NCI-H526 (cell line): ENCODE data around the gene HOXC10.

ENCODE experiments used
- DNase-seq, 2 experiments: peaks; one replicate each; lab custom pipeline; 2025; lab: John Stamatoyannopoulos, UW

Gene HOXC10

GRCh38 chr12:54003625-54004024 lies 18.7 kb downstream of the HOXC10 start:
- DNase-seq, result no peak

GRCh38 chr12:54004063-54004840 lies 19.3 kb downstream of the HOXC10 start:
- no peak for DNase-seq

DNA sequence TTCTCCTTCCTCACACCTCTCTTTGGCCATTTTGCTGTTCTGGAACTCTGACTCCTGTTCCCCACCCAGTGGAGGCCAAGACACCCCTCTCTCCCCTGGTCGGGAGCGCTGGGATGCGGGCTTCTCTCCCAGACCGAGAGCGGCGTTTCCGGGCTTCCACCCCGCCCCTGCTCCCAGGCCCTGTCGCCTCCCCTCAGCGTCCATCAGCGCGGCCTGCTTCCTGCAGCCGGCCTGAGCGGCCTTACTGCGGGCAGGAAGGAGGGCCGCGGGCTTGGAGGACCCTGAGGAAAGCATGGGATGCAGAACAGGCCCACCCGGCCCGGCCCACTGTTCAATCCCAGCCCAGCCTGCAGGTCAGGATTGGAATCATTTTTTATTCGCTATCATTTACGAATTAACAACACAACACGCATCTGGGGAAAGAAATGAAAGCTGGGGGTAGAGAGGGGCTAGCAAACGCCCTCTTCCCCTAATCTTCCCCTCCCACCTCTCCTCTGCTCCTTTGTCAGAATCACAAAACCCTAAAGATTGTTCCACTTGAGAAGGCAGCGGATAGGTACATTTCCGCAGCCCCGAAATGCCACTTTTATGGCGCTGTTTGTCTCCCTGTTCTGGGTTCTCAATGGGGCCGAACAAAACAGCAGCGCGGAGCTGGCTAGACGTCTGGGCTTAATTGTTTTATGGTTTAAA lies 20.0 kb downstream of the HOXC10 start:
- no peak for DNase-seq

DNA sequence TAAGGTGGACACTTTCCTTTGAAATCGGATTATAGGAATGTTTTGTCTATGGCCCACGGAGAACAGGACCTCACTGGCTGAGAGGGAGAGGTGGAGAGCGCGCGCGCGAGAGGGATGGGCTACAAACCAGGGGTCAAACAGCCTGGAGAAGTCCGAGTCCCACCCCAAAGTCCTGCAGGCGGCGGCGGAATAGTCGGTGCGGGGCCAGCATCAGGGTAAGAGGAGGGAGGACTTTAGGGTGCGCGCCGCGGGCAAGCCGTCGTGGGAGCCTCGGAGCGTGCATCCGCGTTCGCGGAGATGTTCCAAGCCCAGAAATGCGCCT lies 20.5 kb downstream of the HOXC10 start:
- DNase-seq, result no peak

DNA sequence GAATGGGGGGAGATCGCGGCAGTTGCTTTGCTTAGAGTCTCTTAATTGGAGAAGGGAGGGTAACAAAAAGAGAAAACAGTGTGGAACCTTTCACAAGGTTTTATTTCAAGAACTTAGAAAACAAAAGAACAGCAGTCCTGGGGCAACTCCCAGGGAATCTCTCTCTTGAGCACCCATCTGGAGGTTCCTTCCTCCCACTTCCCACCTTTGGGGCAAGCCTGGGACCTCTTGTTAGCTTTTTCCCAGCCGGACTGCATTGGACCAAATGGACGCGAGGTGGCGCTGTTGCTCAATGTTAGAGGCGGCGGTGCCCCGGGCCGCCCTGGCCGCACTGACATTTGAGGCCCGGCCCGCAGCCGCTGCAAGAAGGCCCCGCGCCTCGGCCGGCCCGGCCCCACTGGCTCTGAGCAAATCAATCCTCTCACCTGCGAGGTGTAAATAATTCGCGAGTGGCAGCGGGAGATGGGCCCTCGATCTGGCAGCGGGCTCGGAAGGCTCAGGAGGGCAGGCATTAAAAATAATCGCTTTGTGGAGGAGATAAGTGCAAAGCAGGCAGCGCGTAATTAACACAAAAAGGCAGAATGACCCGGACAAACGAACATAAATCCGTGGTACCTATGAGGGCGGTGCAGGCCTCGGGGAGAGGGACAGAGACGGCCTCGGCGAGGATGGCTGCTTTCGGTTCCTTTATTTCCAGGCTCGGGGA lies 21.1 kb downstream of the HOXC10 start:
- DNase-seq, result peak; percentile 92 to 97

DNA sequence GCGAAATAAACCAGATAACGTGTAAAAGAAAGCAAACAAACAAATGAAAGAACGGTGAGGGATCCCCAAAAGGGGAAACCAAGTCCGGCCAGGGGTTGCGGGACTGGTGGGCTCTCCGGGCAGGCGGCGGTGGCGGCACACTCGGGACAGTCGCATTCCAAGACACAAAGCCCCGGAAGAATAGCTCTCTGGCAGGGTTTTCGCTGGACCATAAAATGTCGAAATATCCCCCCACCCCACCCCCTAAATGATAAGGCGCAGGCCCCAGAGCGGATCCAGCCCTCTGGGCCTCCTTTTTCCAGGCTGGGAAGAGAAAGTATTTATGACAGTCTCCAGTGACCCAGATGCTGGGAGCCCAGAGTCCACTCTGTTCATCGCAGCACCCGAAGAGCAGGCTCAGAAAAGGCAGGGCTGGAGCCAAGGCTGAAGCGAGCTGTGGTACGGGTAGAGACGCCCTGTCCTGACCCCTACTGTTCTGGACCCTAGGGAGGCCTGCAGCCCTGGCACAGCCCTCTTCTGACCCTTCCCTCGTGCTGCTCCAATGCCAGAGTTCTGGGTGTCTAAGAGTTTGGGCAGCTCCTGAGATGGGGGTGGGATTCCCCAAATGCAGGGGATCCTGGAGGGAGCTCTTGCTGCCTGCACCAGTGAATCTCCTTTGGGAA lies 21.7 kb downstream of the HOXC10 start:
- DNase-seq, result no peak

- DNase-seq, result no peak
Measured at GRCh38 chr12:54007538-54008259, 22.8 kb downstream of the HOXC10 start.

DNA sequence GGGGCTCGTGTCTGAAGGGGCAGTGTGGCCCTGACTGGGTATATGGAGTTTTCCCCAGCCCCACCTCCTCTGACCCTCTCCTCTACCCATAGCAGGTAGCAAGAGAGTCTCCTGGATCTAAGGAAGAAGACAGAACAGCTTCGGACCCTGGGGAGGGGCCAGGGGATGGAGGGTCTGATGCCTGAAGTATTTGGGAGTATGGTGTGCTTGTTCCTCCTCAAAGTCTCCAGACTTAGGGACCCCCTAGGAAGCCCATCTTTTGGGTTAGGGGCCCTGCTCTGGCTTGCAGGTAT lies 23.3 kb downstream of the HOXC10 start:
- no peak for DNase-seq

DNA sequence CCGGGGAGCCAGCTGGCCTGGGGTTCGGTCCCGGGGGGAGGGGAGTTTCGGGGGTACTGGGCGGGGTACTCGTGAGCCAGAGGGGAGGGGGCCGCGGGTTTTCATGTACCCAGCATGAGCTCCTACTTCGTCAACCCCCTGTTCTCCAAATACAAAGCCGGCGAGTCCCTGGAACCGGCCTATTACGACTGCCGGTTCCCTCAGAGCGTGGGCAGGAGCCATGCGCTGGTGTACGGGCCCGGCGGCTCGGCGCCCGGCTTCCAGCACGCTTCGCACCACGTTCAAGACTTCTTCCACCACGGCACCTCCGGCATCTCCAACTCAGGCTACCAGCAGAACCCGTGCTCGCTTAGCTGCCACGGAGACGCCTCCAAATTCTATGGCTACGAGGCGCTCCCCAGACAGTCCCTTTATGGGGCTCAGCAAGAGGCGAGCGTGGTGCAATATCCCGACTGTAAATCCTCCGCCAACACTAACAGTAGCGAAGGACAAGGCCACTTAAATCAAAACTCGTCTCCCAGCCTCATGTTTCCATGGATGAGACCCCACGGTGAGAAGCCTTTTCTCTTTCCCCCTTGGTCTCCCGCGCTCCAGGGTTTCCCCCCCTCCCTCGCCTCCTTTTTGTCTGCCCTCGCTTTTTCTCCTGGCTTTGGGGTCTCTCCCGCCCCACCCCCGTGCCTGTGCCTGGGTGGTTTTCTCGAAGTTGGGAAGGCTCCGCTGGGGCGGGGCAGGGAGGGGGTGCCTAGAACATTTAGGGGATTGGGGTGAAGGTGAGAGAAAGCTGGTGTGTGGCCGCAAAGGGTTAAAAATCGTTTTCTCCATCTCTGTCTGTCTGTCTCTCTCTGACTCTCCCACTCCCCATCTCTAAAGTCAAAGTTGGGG lies 24.5 kb downstream of the HOXC10 start:
- no peak for DNase-seq

GRCh38 chr12:54010053-54010971 lies 25.4 kb downstream of the HOXC10 start:
- DNase-seq, result no peak

DNA sequence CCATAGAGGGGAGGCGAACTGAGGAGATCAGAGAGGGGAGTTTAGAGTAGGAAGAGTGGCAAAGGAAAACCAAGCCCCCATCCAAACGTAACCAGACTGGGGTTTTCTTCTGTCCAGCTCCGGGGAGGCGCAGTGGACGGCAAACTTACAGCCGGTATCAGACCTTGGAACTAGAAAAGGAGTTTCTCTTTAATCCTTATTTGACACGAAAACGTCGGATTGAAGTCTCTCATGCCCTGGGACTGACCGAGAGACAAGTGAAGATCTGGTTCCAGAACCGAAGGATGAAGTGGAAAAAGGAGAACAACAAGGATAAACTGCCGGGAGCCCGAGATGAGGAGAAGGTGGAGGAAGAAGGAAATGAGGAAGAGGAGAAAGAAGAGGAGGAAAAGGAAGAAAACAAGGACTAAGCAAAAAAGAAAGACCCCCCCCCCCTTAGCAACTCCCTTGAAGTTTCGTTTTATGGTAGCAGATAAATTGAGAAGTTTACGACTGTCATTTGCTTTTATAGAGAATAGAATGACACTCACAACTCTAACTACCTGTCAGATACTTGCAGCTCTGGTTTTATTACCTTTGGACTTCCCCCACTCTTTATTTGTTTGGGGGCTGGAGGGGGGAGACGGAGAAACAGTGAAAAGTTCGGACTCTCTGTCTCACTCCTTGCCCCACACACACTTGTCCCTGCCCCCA lies 26.2 kb downstream of the HOXC10 start:
- DNase-seq, result no peak

DNA sequence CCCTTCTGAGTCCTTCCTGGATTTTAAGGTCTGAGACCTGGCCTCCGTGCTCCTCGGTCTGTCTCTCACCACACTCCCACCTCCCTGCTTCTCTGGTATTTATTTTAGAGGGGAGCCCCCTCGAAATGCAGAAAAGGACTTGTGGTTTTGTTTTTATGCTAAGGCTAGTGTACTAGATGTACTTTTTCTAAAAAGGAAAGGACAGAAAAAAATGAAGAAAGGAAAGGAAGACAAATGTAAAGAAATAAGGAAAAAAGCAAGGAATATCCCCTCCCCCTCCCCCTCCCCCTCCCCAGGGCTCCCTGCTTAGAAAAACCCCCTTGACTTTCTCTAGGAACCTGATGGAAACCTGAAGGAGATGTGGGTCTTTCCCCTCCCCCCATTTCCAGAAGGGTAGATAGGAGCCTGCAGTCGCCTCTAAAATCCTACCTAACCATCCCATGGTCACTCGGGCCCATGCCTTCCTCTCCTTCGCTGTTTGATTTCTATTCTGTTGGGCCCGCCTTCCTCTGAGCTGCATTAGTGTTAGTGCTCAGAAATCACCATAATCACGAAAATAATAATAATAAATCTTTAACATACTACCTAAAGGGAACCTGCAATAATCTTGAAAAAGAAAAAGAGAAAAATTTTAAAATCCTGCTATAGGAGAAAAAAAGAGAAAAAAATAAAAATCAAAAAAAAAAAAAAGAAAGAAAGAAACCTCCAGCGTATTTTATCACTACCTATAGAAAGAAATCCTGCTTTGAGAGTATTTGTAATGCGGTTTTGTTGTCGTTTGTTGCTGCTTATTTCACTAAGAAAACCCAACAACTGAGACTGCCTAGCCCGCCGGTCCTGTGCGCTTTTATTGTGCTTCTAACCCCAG lies 27.0 kb downstream of the HOXC10 start:
- DNase-seq, result no peak

DNA sequence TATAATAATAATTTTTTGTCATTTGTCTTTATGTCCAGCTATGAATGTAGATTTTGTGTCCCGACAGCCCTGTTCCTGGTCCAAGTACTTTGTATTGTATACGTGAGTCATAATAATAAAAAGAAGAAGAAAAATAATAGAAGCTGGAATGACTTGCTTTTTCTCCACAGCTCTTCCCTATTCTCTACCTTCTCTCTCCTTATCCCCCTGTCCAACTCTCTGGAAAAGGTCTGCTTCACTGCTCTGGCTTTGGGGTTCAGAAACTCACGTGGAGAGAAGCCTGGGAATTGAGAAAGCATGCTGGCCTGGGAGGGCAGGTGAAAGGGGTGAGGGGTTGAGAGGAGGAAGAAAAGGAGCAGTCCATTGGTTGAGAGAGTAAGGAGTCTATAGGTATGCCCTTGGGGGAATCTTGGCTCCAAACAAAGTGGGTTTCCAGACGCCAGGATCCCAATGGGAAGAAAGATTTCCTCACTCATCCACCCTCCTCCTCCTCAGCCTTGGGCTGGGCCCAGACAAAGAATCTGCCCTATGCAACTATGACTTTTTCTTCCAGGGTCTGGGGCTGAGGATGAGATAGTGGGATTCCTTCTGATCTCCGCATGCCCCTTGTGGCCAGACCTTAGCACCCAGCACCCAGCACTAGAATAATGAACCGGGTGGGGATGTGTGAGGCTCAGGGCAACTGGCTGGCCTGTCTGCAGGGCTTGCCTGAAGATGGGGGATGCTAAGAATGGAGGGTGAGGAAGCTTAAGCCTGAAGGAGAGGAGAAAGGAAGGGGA lies 27.9 kb downstream of the HOXC10 start:
- no peak for DNase-seq

GRCh38 chr12:54014377-54015017 lies 29.6 kb downstream of the HOXC10 start:
- DNase-seq, result no peak

- no peak for DNase-seq
Measured at GRCh38 chr12:54015018-54015931, 30.3 kb downstream of the HOXC10 start.

DNA sequence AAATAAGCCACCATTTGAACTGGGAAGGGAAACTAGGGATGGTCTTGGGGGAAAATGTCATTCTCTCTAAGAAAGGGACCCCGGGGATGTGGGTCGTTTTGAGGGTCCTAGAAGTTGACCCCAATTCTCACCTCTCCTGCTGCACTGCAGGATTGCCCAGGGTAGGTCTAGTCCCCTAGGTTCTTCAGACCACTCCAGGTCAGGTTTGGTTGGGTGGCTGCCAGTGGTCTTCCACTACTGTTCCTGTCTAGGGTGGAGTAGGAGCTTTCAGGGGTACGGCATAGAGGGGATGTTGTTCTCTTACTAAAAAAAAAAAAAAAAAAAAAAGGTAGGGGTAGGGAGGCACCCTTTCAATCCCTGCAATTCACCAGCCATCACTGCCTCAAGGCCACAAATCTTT lies 31.1 kb downstream of the HOXC10 start:
- DNase-seq, result no peak
